Measurements from ENCODE around the gene GNAI3.

DNA sequence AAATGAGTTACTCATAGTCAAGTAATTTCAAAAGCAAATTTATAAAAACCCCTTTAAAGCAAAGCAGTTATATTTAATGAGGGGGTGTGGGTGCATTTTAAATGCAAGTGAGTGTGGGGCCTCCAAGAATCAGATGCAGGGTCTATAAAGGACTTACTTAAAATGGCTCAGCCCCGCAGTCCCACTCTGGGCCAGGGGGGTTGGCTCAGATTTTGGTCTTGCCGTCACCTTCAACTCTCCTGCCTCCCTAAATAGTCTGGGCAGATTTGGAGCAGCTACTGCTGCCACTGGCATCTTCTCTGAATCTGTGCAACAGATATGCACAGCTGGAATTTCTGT lies 87.4 kb downstream of the GNAI3 start:
- TF ChIP-seq CTCF (conservative IDR thresholded peaks at IDR 0.05; ENCODE audit: low read depth, low read length): no peak
- TF ChIP-seq EZH2 (IDR thresholded peaks at IDR 0.05; ENCODE audit: borderline replicate concordance, low read depth, low read length, poor library complexity, severe bottlenecking): no peak
